Sigmoid colon (tissue), 7 donors: ENCODE results near the gene IQSEC3. TPM values are rescaled to one million over a fixed set of nuclear protein-coding genes. Genes with fewer than 3 reads are reported as not detected.
"Not testable (repeated sequence)": the region's sequence is repeated elsewhere in the genome, so short reads cannot be mapped to it uniquely, and the experiment has no call there.

ENCODE experiments used
- DNase-seq: peaks from one replicate; pipeline ENCODE4 v3.0.0-alpha.2; 2019
- H3K27ac ChIP-seq, 4 donors: fragments of 200-600 bp; sonication (generic); one replicate each; pipeline ENCODE4 v1.5.1; 2016 to 2019; ENCODE audit warnings: mild to moderate bottlenecking in 1 of 4
- H3K27me3 ChIP-seq, 3 donors: fragments of 200-600 bp; sonication (generic); one replicate each; pipeline ENCODE4 v1.5.1; 2019; ENCODE audit warnings: mild to moderate bottlenecking in 1 of 3
- H3K36me3 ChIP-seq, 4 donors: fragments of 200-600 bp; sonication (generic); one replicate each; pipeline ENCODE4 v1.5.1; 2016 to 2019
- H3K4me1 ChIP-seq, 4 donors: fragments of 200-600 bp; sonication (generic); one replicate each; pipeline ENCODE4 v1.5.1; 2017 to 2019
- H3K4me3 ChIP-seq, 4 donors: fragments of 200-600 bp; sonication (generic); one replicate each; pipeline ENCODE4 v1.5.1; 2017 to 2019; ENCODE audit warnings: mild to moderate bottlenecking in 2 of 4, moderate library complexity in 1 of 4
- H3K9me3 ChIP-seq, 4 donors: fragments of 200-600 bp in 3 of 4; sonication (generic) in 3 of 4; one replicate each; pipeline versions ENCODE4 v1.5.1 to v1.6.1; 2013 to 2019
- CTCF ChIP-seq, 4 experiments: fragments of 450-650 bp in 3 of 4; fragments of 200-600 bp in 1 of 4; IDR thresholded peaks; one replicate each; pipeline ENCODE4 v1.5.1; 2016 to 2019; ENCODE audit warnings: antibody characterized with exemption in 4 of 4, mild to moderate bottlenecking in 3 of 4, moderate library complexity in 2 of 4
- EP300 ChIP-seq, 4 donors: sonication (generic); formaldehyde crosslinking; IDR thresholded peaks; one replicate each; pipeline ENCODE4 v1.6.1; 2017; ENCODE audit warnings: antibody characterized with exemption in 4 of 4
- POLR2A ChIP-seq, 2 donors: fragments of 450-650 bp; IDR thresholded peaks; one replicate each; pipeline ENCODE4 v1.6.1; 2016; ENCODE audit warnings: antibody characterized with exemption in 2 of 2, mild to moderate bottlenecking in 2 of 2, moderate library complexity in 2 of 2
- POLR2AphosphoS5 ChIP-seq, 4 donors: sonication (generic); formaldehyde crosslinking; IDR thresholded peaks; one replicate each; pipeline ENCODE4 v1.6.1; 2017; ENCODE audit warnings: antibody characterized with exemption in 4 of 4
- WGBS, 2 donors: extraction: QIAGEN DNeasy Blood & Tissue Kit; methylation state at CpG; one replicate each; pipeline ENCODE4 v1.1.7; 2013; 5-methylcytosine and 5-hydroxymethylcytosine counted together
- intact Hi-C: fragments of 100-400 bp; cut with DNase I; formaldehyde crosslinking; loops from one replicate; pipeline ENCODE4 v1.15.1; 2023
- polyA plus RNA-seq, 3 donors: library from polyadenylated mRNA; stranded (reverse); fragments of 200-250 nt; gene quantifications; one replicate each; pipeline ENCODE4 v1.2.3, GENCODE V29; 2013
- total RNA-seq, 4 donors: library from RNA; depleted of rRNA; stranded (reverse); fragments of >200 nt; gene quantifications; one replicate each; pipeline ENCODE4 v1.1.0, GENCODE V29; 2016
- donor health status: healthy with polysubstance abuse.
- donor health status: Bipolar disorder and iron deficiency.
- donor health status: healthy.

Gene IQSEC3
- total and polyA plus RNA-seq, 7 donors, result under 0.01 to 2.2 (median 0.54) TPM; not detected in 1

GRCh38 chr12:131008-131407, 64.4 kb downstream of the IQSEC3 start:
- Histone ChIP-seq H3K4me3 (no peak overlapping the region), H3K4me1 (no peaks in the 10 kb centered on the region), H3K27me3 (peaks cover 0 to 16% (median 2%) of the 10 kb centered on the region in 3 donors), H3K36me3 (no peaks in the 10 kb centered on the region), H3K9me3 (no peaks in the 10 kb centered on the region), H3K27ac (no peak overlapping the region)
- 93 to 94% methylated on average over 12 of the region's 12 CpGs for WGBS, 2 donors
- DNase-seq, result no peak
- intact Hi-C loops, result no loop called here
- no peak for TF ChIP-seq CTCF (IDR thresholded peaks at IDR 0.05)
- no peak for TF ChIP-seq POLR2A (IDR thresholded peaks at IDR 0.05)
- no peak for TF ChIP-seq POLR2AphosphoS5 (IDR thresholded peaks at IDR 0.05)
- TF ChIP-seq EP300 (IDR thresholded peaks at IDR 0.05), result no peak

GRCh38 chr12:131732-132495, 65.3 kb downstream of the IQSEC3 start:
- WGBS, 2 donors, result 75 to 84% methylated on average over 12 of the region's 12 CpGs
- H3K4me1 ChIP-seq, result no peaks in the 10 kb centered on the region
- H3K27me3 ChIP-seq, result peaks cover 0 to 13% (median 0%) of the 10 kb centered on the region in 3 donors
- H3K36me3 ChIP-seq, result no peaks in the 10 kb centered on the region
- no peak overlapping the region for H3K4me3 ChIP-seq
- H3K9me3 ChIP-seq, result no peaks in the 10 kb centered on the region
- intact Hi-C loops, result no loop called here
- no peak overlapping the region for H3K27ac ChIP-seq
- no peak for DNase-seq
- TF ChIP-seq POLR2A (IDR thresholded peaks at IDR 0.05), result no peak
- no peak for TF ChIP-seq POLR2AphosphoS5 (IDR thresholded peaks at IDR 0.05)
- no peak for TF ChIP-seq EP300 (IDR thresholded peaks at IDR 0.05)
- TF ChIP-seq CTCF (IDR thresholded peaks at IDR 0.05), result no peak

- WGBS, 2 donors, result 86 to 90% methylated on average over 7 of the region's 7 CpGs
- H3K4me1 ChIP-seq, H3K4me3 ChIP-seq, DNase-seq, intact Hi-C loops, H3K27ac ChIP-seq, H3K36me3 ChIP-seq, H3K9me3 ChIP-seq: not testable (repeated sequence)
- peaks cover 0 to 27% (median 10%) of the 10 kb centered on the region in 3 donors for H3K27me3 ChIP-seq
Observed at GRCh38 chr12:133616-134232, 67.2 kb downstream of the IQSEC3 start.

- Histone ChIP-seq H3K27me3 (peaks cover 0 to 41% (median 20%) of the 10 kb centered on the region in 3 donors), H3K36me3 (no peaks in the 10 kb centered on the region), H3K4me1 (peaks cover 0 to 18% (median 11%) of the 10 kb centered on the region in 4 donors), H3K27ac (no peak overlapping the region), H3K4me3 (no peak overlapping the region), H3K9me3 (no peaks in the 10 kb centered on the region)
- WGBS, 2 donors, result 41 to 62% methylated on average over 2 of the region's 2 CpGs
- intact Hi-C loops, result no loop called here
- no peak for TF ChIP-seq POLR2AphosphoS5 (IDR thresholded peaks at IDR 0.05)
- TF ChIP-seq EP300 (IDR thresholded peaks at IDR 0.05), result no peak
- no peak for TF ChIP-seq CTCF (IDR thresholded peaks at IDR 0.05)
- no peak for TF ChIP-seq POLR2A (IDR thresholded peaks at IDR 0.05)
- no peak for DNase-seq
Observed at GRCh38 chr12:135138-135537, 68.6 kb downstream of the IQSEC3 start.

GRCh38 chr12:138171-138897, 71.8 kb downstream of the IQSEC3 start:
- no peaks in the 10 kb centered on the region for H3K36me3 ChIP-seq
- TF ChIP-seq POLR2AphosphoS5 (IDR thresholded peaks at IDR 0.05), result no peak
- TF ChIP-seq CTCF (IDR thresholded peaks at IDR 0.05), result no peak
- TF ChIP-seq POLR2A (IDR thresholded peaks at IDR 0.05), result no peak
- TF ChIP-seq EP300 (IDR thresholded peaks at IDR 0.05), result no peak
- peak overlapping the region in 3 of 4 donors; percentile 20 to 41 (median 35) for H3K4me3 ChIP-seq
- peaks cover 0 to 18% (median 11%) of the 10 kb centered on the region in 4 donors for H3K4me1 ChIP-seq
- no peak overlapping the region for H3K27ac ChIP-seq
- no peak for DNase-seq
- intact Hi-C loops, result no loop called here
- no peaks in the 10 kb centered on the region for H3K9me3 ChIP-seq
- H3K27me3 ChIP-seq, result peaks cover 0 to 40% (median 20%) of the 10 kb centered on the region in 3 donors
- 82 to 84% methylated on average over 64 of the region's 64 CpGs for WGBS, 2 donors
